NCI-H1092 treated with DMSO at 0.1 percent for 48 hours (cell line): ENCODE data around the gene CCL14.
"Not testable (repeated sequence)": the region's sequence is repeated elsewhere in the genome, so short reads cannot be mapped to it uniquely, and the experiment has no call there.

Experiments
- DNase-seq: peaks from one replicate; lab custom pipeline; 2025; lab: John Stamatoyannopoulos, UW

The CCL14 gene

DNA sequence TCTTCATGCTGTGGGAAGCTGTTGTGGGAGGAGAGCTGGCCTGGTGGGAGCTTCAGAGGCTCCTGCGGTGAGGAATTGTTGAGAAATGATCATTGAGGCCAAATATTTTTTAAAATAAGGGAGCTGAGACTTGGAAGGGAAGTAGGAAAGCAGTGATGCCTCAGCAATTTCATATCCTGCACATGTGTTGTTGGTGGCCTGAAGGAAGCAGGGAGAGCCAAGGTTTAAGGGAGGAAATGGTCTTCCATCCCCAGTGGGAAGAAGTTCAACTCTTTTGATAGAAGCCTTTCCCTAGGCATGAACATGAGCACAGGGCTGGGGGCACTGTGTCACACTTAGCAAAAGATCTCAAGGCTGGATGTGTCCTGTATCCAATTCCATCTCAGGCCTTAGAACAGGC is at the start of gene CCL14:
Gene CCL14, minus strand, starts transcription at position 87 of the 400 bp plus-strand sequence. Its CDS starts 80 bp downstream, at position 7.
- no peak for DNase-seq

- no peak for DNase-seq
These were observed 49.7 kb upstream of the CCL14 start for GRCh38 chr17:36036235-36036634.

DNA sequence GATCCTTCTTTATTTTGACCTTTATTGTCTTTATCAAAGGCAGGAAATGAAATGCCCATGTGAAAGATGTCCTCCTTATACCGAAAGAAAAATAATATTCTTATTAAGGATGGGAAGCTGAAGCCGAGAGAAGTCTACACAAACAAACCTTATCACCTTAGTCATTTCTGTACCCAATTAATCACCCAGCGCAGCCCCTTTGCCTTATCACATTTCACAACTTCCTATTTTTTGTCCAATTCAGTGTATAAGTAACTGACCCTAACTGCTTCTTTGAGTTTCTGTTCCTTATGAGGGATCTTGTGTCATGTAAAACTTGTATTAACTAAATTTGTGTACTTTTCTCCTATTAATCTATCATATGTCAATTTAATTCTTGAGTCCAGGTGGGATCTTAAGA is 47.6 kb upstream of the CCL14 start:
- DNase-seq = no peak

DNA sequence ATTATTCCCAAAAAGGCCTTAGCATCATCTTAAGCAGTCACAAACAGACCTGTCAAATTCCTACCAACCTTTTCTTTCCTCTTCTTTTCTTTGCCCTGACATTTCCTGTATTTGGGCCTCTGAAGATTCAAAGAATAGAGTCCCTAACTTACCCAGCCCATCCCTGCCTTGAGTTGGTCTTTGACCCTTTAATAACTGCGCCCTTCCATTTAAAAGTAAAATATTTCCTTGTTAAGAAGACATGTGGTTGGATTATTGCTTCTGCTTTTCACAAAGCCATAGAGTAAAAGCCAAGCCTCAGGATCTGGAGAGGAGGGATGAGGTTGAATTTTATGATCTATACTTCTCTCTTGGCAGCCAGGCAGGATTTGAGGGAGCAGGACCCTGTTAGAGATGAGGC is 44.4 kb upstream of the CCL14 start:
- no peak for DNase-seq

- no peak for DNase-seq
These were observed 41.2 kb upstream of the CCL14 start for GRCh38 chr17:36027761-36028160.

GRCh38 chr17:36024106-36024869 is 37.8 kb upstream of the CCL14 start:
- no peak for DNase-seq

DNA sequence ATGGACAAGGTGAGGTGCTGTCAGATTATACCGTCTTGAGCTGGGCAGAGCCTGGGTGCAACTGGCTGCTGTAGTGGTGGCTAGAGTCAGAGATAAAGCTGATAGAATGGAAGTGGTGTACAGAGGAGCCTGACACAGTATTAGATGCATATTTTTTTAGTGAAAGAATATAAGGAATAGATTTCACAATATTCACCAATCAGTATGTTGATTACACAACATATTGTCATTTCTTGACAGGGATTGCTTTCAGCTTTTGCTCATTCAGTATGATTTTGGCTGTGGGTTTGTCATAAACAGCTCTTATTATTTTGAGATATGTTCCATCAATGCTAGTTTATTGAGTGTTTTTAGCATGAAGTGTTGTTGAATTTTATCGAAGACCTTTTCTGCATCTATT is 32.9 kb upstream of the CCL14 start:
- no peak for DNase-seq

- DNase-seq = no peak
These were observed 31.3 kb upstream of the CCL14 start, which contains the start of gene CCL23 for GRCh38 chr17:36017799-36018198. Gene CCL23, minus strand, starts transcription at chr17:36017972. Its CDS starts 75 bp downstream, at chr17:36017897.

GRCh38 chr17:36016555-36016954 is 30.0 kb upstream of the CCL14 start:
- no peak for DNase-seq

DNA sequence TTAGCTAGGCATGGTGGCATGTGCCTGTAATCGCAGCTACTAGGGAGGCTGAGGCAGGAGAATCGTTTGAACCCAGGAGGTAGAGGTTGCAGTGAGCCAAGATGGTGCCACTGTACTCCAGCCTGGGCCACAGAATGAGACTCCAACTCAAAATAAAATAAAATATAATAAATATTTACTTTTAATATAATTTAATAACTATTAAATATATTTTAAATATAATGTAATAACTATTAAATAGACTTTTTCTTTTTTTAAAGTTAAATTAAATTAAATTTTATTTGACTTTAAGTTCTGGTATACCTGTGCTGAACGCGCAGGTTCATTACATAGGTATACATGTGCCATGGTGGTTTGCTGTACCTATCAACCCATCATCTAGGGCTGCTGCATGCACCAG is 29.4 kb upstream of the CCL14 start:
- DNase-seq = not testable (repeated sequence)

GRCh38 chr17:36014946-36015345 is 28.4 kb upstream of the CCL14 start:
- no peak for DNase-seq

DNA sequence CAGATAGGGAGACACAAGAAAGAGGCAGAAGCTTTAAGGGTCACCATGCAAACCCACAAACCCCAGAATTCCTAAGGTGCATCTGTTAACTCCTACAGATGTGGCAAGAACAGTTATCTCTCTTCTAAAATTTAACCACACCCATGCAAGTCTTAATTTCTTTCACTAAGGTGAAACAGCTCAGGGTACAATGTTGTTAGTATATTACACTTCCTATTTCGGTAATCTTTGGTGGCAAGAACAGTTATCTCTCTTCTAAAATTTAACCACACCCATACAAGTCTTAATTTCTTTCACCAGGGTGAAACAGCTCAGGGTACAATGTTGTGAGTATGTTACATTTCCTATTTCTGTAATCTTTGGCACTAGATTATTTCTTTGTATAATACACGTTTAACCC is 24.7 kb upstream of the CCL14 start:
- DNase-seq = no peak

DNA sequence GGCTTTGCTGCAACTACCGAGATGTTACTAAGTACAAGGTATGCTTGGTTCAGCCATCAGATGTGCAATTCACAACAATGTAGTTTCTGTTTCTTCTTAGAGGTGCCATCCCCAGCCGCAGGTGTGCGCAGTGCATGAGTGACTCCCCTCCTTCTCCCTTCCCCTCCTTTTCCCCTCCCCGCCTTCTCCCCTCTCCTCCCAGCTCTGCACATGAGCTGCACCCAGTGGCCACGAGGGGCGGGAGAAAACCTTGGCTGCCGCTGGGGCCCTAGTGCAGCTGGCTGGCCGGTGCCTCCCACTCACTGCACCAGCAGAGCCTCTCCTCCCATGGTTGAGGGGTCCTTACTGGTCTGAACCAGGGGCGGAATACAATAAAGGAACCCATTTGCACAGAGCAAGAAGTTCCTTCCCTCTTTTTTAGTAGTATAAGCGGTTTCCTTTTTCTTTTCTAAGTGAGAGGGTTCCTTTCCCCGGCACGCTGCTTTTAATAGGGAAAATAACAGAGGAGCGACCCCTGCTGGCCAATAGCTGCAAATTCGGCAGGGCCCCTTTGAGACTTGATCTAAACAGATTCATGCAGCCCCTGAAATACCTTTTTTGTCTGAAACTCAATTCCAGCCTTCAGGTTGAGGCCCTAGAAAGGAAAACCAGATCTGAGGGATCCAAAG is 22.6 kb upstream of the CCL14 start:
- DNase-seq = no peak

- DNase-seq = no peak
These were observed 18.1 kb upstream of the CCL14 start for GRCh38 chr17:36004594-36005108.

DNA sequence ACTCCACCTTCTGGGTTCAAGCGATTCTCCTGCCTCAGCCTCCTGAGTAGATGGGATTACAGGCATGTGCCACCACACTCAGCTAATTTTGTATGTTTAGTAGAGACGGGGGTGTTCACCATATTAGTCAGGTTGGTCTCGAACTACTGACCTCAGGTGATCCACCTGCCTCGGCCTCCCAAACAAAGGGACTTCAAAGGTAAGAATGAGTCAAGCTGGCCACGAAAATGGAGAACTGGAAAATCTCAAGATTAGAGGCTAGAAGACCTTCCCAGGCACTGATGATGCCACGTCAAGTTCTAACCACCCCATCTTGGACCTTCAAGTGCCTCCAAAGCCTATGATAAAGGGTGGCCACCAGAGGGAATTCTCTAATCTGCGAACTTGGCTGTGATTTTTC is 16.1 kb upstream of the CCL14 start:
- no peak for DNase-seq

GRCh38 chr17:36001862-36002603 is 15.5 kb upstream of the CCL14 start:
- no peak for DNase-seq

GRCh38 chr17:36001110-36001771 is 14.7 kb upstream of the CCL14 start, which contains the start of gene CCL15:
Gene CCL15, minus strand, starts transcription at chr17:36001553. Its CDS starts 61 bp downstream, at chr17:36001492.
- no peak for DNase-seq

GRCh38 chr17:36000732-36001109 is 14.2 kb upstream of the CCL14 start:
- DNase-seq = no peak

GRCh38 chr17:35998756-35999155 is 12.2 kb upstream of the CCL14 start:
- DNase-seq = no peak

- no peak for DNase-seq
These were observed 11.6 kb upstream of the CCL14 start for GRCh38 chr17:35998018-35998545.

- DNase-seq = not testable (repeated sequence)
These were observed 8.8 kb upstream of the CCL14 start for GRCh38 chr17:35995346-35995745.

- no peak for DNase-seq
These were observed 4.5 kb upstream of the CCL14 start for GRCh38 chr17:35991075-35991474.
